ENCODE measurements around the gene POLR1C.

DNA sequence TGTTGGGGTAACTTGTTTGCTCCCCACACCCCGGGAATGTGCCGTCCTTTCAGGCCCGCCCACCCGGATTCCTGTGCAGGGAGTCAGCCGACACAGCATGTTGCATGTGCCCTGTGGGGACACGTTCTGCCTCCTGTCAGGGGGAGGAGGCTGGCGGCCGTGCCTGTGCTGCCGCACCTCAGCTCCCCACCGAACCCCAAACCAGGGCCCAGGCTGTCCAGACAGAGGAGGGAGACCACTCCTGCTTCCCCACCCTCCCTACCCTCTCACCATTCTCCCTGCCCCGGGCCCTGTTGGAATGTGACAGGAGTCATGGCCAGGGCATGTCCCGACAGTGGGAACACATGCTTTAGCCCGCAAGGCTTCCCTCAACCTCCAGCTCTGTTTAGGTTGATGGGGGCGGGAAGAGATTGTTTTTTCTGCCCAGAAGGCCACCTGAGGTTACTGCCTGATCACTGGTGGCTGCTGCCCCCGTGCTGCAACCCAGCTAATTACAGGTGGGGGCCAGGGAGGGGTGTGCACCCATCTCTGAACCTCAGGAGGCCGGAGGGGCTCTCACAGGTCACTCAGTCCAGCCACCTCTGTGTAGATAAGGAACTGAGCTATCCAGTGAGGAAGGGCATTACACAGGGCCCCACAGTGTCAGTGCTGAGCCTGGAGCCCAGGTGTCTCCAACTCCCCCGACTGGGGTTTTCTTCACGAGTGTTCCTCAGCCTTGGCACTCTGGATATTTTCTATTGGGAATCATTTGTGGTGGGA is 20.3 kb upstream of the POLR1C start:
- TF ChIP-seq ZNF341 (tag by site-specific recombination; IDR thresholded peaks at IDR 0.05; ENCODE audit: low read depth) (no peak), ZNF701 (tag by site-specific recombination; IDR thresholded peaks at IDR 0.05) (no peak), MEIS1 (CRISPR knock-in tag; IDR thresholded peaks at IDR 0.05; ENCODE audit: borderline replicate concordance) (peak; percentile 23; the same call in 1 of the 2 replicates), ZBTB7A (tag by site-specific recombination; IDR thresholded peaks at IDR 0.05; ENCODE audit: low read depth) (no peak), ZNF660 (tag by site-specific recombination; IDR thresholded peaks at IDR 0.05) (no peak)
- TF ChIP-seq, protein P1, sequence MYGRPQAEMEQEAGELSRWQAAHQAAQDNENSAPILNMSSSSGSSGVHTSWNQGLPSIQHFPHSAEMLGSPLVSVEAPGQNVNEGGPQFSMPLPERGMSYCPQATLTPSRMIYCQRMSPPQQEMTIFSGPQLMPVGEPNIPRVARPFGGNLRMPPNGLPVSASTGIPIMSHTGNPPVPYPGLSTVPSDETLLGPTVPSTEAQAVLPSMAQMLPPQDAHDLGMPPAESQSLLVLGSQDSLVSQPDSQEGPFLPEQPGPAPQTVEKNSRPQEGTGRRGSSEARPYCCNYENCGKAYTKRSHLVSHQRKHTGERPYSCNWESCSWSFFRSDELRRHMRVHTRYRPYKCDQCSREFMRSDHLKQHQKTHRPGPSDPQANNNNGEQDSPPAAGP (tag by site-specific recombination; IDR thresholded peaks at IDR 0.05) = no peak
- TF ChIP-seq, protein P2, sequence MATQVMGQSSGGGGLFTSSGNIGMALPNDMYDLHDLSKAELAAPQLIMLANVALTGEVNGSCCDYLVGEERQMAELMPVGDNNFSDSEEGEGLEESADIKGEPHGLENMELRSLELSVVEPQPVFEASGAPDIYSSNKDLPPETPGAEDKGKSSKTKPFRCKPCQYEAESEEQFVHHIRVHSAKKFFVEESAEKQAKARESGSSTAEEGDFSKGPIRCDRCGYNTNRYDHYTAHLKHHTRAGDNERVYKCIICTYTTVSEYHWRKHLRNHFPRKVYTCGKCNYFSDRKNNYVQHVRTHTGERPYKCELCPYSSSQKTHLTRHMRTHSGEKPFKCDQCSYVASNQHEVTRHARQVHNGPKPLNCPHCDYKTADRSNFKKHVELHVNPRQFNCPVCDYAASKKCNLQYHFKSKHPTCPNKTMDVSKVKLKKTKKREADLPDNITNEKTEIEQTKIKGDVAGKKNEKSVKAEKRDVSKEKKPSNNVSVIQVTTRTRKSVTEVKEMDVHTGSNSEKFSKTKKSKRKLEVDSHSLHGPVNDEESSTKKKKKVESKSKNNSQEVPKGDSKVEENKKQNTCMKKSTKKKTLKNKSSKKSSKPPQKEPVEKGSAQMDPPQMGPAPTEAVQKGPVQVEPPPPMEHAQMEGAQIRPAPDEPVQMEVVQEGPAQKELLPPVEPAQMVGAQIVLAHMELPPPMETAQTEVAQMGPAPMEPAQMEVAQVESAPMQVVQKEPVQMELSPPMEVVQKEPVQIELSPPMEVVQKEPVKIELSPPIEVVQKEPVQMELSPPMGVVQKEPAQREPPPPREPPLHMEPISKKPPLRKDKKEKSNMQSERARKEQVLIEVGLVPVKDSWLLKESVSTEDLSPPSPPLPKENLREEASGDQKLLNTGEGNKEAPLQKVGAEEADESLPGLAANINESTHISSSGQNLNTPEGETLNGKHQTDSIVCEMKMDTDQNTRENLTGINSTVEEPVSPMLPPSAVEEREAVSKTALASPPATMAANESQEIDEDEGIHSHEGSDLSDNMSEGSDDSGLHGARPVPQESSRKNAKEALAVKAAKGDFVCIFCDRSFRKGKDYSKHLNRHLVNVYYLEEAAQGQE (tag by site-specific recombination; IDR thresholded peaks at IDR 0.05) = no peak
- TF ChIP-seq, protein P3, sequence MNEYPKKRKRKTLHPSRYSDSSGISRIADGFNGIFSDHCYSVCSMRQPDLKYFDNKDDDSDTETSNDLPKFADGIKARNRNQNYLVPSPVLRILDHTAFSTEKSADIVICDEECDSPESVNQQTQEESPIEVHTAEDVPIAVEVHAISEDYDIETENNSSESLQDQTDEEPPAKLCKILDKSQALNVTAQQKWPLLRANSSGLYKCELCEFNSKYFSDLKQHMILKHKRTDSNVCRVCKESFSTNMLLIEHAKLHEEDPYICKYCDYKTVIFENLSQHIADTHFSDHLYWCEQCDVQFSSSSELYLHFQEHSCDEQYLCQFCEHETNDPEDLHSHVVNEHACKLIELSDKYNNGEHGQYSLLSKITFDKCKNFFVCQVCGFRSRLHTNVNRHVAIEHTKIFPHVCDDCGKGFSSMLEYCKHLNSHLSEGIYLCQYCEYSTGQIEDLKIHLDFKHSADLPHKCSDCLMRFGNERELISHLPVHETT (tag by site-specific recombination; IDR thresholded peaks at IDR 0.05) = no peak
- TF ChIP-seq, protein P4, sequence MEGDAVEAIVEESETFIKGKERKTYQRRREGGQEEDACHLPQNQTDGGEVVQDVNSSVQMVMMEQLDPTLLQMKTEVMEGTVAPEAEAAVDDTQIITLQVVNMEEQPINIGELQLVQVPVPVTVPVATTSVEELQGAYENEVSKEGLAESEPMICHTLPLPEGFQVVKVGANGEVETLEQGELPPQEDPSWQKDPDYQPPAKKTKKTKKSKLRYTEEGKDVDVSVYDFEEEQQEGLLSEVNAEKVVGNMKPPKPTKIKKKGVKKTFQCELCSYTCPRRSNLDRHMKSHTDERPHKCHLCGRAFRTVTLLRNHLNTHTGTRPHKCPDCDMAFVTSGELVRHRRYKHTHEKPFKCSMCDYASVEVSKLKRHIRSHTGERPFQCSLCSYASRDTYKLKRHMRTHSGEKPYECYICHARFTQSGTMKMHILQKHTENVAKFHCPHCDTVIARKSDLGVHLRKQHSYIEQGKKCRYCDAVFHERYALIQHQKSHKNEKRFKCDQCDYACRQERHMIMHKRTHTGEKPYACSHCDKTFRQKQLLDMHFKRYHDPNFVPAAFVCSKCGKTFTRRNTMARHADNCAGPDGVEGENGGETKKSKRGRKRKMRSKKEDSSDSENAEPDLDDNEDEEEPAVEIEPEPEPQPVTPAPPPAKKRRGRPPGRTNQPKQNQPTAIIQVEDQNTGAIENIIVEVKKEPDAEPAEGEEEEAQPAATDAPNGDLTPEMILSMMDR (tag by site-specific recombination; IDR thresholded peaks at IDR 0.05) = 0 out of 2 replicates have a peak, but pooled peaks have one; percentile 22
- TF ChIP-seq, protein P5, sequence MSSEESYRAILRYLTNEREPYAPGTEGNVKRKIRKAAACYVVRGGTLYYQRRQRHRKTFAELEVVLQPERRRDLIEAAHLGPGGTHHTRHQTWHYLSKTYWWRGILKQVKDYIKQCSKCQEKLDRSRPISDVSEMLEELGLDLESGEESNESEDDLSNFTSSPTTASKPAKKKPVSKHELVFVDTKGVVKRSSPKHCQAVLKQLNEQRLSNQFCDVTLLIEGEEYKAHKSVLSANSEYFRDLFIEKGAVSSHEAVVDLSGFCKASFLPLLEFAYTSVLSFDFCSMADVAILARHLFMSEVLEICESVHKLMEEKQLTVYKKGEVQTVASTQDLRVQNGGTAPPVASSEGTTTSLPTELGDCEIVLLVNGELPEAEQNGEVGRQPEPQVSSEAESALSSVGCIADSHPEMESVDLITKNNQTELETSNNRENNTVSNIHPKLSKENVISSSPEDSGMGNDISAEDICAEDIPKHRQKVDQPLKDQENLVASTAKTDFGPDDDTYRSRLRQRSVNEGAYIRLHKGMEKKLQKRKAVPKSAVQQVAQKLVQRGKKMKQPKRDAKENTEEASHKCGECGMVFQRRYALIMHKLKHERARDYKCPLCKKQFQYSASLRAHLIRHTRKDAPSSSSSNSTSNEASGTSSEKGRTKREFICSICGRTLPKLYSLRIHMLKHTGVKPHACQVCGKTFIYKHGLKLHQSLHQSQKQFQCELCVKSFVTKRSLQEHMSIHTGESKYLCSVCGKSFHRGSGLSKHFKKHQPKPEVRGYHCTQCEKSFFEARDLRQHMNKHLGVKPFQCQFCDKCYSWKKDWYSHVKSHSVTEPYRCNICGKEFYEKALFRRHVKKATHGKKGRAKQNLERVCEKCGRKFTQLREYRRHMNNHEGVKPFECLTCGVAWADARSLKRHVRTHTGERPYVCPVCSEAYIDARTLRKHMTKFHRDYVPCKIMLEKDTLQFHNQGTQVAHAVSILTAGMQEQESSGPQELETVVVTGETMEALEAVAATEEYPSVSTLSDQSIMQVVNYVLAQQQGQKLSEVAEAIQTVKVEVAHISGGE (tag by site-specific recombination; conservative IDR thresholded peaks at IDR 0.05; ENCODE audit: low read depth) = no peak
- TF ChIP-seq, protein P6, sequence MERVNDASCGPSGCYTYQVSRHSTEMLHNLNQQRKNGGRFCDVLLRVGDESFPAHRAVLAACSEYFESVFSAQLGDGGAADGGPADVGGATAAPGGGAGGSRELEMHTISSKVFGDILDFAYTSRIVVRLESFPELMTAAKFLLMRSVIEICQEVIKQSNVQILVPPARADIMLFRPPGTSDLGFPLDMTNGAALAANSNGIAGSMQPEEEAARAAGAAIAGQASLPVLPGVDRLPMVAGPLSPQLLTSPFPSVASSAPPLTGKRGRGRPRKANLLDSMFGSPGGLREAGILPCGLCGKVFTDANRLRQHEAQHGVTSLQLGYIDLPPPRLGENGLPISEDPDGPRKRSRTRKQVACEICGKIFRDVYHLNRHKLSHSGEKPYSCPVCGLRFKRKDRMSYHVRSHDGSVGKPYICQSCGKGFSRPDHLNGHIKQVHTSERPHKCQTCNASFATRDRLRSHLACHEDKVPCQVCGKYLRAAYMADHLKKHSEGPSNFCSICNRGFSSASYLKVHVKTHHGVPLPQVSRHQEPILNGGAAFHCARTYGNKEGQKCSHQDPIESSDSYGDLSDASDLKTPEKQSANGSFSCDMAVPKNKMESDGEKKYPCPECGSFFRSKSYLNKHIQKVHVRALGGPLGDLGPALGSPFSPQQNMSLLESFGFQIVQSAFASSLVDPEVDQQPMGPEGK (tag by site-specific recombination; IDR thresholded peaks at IDR 0.05) = no peak
- TF ChIP-seq, protein P7, sequence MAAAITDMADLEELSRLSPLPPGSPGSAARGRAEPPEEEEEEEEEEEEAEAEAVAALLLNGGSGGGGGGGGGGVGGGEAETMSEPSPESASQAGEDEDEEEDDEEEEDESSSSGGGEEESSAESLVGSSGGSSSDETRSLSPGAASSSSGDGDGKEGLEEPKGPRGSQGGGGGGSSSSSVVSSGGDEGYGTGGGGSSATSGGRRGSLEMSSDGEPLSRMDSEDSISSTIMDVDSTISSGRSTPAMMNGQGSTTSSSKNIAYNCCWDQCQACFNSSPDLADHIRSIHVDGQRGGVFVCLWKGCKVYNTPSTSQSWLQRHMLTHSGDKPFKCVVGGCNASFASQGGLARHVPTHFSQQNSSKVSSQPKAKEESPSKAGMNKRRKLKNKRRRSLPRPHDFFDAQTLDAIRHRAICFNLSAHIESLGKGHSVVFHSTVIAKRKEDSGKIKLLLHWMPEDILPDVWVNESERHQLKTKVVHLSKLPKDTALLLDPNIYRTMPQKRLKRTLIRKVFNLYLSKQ (tag by site-specific recombination; IDR thresholded peaks at IDR 0.05; ENCODE audit: borderline replicate concordance) = no peak
